ENCODE measurements around the gene HBM.
"Not testable (repeated sequence)": the region's sequence is repeated elsewhere in the genome, so short reads cannot be mapped to it uniquely, and the experiment has no call there.

HBM gene

GRCh38 chr16:188674-189073 lies 22.9 kb downstream of the HBM start:
- peak; percentile 31 for DNase-seq

GRCh38 chr16:189604-190186 lies 23.9 kb downstream of the HBM start:
- DNase-seq: no peak

- DNase-seq: no peak
Observed at GRCh38 chr16:191831-192230, 26.1 kb downstream of the HBM start.

DNA sequence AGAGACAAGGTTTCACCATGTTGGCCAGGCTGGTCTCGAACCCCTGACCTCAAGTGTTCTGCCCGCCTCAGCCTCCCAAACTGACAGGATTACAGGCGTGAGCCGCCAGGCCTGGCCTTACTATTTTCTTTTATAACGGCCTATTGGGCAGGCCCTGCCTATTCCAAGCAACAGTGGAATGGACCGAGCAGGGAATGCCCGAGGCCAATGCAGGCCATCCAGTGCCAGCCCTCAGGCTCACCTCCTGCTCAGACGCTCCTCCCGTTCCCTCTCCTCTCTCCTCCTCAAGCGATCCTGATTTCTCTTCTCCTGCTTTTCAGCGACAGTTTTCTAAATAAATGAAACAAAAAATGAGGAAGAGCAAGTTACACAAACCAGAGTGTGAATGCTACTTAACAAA lies 26.9 kb downstream of the HBM start:
- no peak for DNase-seq

GRCh38 chr16:193441-193840 lies 27.7 kb downstream of the HBM start:
- no peak for DNase-seq

DNA sequence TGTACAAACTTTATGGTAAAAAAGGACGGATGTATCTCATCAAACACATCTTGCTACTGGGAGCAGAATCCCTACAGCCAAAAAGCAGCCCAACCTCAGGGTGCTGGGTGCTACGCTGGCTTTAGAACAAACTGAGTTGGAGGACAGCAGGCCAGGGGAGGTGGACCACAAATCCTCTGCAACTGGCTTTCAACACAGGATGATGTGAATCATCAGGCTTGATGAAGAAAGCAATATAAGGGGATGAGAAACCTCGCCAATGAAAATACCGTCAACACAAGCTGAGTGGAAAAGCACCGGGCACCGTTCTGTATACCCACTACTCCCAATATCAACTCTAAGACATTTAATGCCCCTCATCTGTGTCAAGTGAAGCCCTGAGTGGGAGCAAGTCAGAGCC lies 28.7 kb downstream of the HBM start:
- no peak for DNase-seq

- DNase-seq: no peak
Observed at GRCh38 chr16:200388-200787, 34.6 kb downstream of the HBM start.

- no peak for DNase-seq
Observed at GRCh38 chr16:203246-203645, 37.5 kb downstream of the HBM start.

DNA sequence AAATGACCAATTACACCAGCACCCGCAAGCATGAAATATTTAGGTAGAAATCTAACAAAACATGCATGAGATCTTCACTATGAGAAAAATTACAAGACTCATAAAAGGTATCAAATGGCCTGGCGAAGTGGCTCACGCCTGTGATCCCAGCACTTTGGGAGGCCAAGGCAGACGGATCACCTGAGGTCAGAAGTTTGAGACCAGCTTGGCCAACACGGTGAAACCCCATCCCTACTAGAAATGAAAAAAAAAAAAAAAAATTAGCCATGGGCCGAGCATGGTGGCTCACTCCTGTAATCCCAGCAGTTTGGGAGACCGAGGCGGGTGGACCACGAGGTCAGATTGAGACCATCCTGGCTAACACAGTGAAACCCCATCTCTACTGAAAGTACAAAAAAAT lies 38.3 kb downstream of the HBM start:
- DNase-seq: not testable (repeated sequence)

DNA sequence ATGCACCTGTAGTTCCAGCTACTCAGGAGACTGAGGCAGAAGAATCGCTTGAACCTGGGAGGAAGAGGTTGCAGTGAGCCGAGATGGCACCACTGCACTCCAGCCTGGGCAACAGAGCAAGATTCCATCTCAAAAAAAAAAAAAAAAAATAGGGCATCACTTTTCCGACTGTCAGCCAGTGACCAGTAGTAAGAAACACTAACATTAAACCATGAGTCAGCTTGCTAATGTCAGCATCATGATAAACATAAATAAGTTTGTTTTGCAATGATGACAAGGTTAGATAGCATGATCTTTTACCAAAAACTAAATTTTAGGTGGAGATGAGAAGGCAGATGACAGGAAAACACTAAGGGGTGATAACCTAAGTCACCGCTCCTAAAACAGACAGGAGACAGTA lies 43.6 kb downstream of the HBM start:
- not testable (repeated sequence) for DNase-seq

DNA sequence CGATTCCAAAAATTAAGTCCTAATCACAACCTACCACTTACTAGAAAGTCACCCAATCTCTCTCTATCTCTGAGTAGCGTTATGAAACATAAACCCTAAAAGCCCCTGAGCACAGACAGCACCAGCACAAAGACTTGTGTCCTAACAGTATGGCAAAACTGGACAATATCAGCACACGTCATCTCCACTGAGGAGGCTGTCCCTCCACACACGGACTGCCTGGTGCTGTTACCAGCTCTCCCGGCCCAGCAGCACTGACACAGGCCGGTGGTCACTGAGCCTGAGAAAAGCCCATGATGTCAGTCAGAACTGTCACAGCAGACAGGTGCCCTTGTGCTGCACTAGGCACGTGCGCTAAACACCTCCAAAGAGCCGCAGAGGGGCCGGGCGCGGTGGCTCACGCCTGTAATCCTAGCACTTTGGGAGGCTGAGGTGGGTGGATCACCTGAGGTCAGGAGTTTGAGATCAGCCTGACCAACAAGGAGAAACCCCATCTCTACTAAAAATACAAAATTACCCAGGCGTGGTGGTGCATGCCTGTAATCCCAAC lies 45.9 kb downstream of the HBM start:
- not testable (repeated sequence) for DNase-seq

DNA sequence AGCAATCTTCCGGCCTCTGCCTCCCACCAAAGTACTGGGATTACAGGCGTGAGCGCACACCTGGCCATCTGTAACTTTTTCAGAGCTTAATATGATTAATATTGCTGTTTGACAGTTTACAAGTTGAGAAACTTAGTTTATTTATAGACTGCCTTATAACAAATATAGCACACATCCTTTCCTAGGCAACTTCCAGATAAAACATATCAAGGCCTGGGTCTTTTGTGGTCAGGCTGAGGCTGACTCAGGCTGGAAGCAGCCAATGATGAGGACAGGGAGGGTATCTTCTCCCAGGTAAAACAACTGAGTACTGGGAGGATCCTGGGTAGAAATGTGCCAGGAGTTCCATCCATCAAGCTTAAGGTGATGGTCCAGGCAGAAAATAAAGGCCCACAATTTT lies 47.2 kb downstream of the HBM start:
- no peak for DNase-seq

Measured in CD4-positive, alpha-beta T cell treated with Interleukin-17A for 1 hour (primary cell).